ENCODE results near the gene PDZRN3. TPM values are rescaled to one million over a fixed set of nuclear protein-coding genes. Genes with fewer than 3 reads are reported as not detected.

Gene PDZRN3
- total RNA-seq, 1 experiment from 2014 or later: 0.17 TPM

DNA sequence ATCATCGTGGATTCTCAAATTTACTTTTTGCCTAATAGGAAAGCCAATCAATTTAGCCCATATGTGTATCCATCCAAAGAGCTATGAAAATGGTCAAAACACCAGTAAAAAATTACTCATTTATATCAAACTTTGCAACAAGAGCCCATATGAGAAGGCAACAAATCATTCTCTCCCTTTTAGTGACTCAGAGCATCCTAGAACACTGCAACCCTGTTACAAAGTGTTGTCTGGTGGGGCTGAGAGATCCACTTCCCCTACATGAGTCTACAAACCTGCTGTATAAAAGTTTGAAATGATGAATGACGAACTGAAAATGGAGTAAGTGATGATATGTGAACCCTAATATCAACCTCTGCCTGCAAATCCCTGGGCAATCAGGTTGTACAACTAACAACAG lies 23.3 kb downstream of the PDZRN3 start:
- no peak overlapping the region for H3K9ac ChIP-seq (ENCODE audit: low read length)
- DNase-seq (ENCODE audit: low read depth, low spot score): no peak
- no peaks in the 10 kb centered on the region for H3K4me1 ChIP-seq (ENCODE audit: control insufficient read depth in 1 of 2, insufficient read depth in 2 of 2, low read length in 2 of 2)
- H3K9me3 ChIP-seq (ENCODE audit: control insufficient read depth in 1 of 2, insufficient read depth in 1 of 2, low read depth in 1 of 2, low read length in 2 of 2): no peaks in the 10 kb centered on the region; a peak in 1 of 4 replicates
- BruUV-seq (replicated peaks): no TSS peak
- no peak overlapping the region for H3K27ac ChIP-seq (ENCODE audit: low read depth, low read length)
- no peaks in the 10 kb centered on the region for H3K36me3 ChIP-seq (ENCODE audit: control insufficient read depth in 1 of 2, insufficient read depth in 2 of 2, low read length in 2 of 2)
- POLR2A ChIA-PET: no interaction called here
- no peak for ATAC-seq
- no peaks in the 10 kb centered on the region for H3K27me3 ChIP-seq (ENCODE audit: insufficient read depth, low read length)
- H4K20me1 ChIP-seq (ENCODE audit: insufficient read depth): no peaks in the 10 kb centered on the region
- TF ChIP-seq, protein P1, sequence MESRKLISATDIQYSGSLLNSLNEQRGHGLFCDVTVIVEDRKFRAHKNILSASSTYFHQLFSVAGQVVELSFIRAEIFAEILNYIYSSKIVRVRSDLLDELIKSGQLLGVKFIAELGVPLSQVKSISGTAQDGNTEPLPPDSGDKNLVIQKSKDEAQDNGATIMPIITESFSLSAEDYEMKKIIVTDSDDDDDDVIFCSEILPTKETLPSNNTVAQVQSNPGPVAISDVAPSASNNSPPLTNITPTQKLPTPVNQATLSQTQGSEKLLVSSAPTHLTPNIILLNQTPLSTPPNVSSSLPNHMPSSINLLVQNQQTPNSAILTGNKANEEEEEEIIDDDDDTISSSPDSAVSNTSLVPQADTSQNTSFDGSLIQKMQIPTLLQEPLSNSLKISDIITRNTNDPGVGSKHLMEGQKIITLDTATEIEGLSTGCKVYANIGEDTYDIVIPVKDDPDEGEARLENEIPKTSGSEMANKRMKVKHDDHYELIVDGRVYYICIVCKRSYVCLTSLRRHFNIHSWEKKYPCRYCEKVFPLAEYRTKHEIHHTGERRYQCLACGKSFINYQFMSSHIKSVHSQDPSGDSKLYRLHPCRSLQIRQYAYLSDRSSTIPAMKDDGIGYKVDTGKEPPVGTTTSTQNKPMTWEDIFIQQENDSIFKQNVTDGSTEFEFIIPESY (IDR thresholded peaks at IDR 0.05; ENCODE audit: extremely low read depth, insufficient replicate concordance, low read length): no peak
- TF ChIP-seq SIN3A (IDR thresholded peaks at IDR 0.05; ENCODE audit: low read depth): no peak
- TF ChIP-seq, protein P2, sequence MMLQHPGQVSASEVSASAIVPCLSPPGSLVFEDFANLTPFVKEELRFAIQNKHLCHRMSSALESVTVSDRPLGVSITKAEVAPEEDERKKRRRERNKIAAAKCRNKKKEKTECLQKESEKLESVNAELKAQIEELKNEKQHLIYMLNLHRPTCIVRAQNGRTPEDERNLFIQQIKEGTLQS (IDR thresholded peaks at IDR 0.05): no peak
- no peak for TF ChIP-seq SRF (IDR thresholded peaks at IDR 0.05; ENCODE audit: low read depth)
- TF ChIP-seq EZH2 (IDR thresholded peaks at IDR 0.05): no peak
- no peak for TF ChIP-seq TCF7L2 (IDR thresholded peaks at IDR 0.05; ENCODE audit: borderline replicate concordance, extremely low read depth, insufficient read depth, insufficient read length)
- TF ChIP-seq CEBPB (IDR thresholded peaks at IDR 0.05; ENCODE audit: low read depth): no peak
- TF ChIP-seq, protein P3, sequence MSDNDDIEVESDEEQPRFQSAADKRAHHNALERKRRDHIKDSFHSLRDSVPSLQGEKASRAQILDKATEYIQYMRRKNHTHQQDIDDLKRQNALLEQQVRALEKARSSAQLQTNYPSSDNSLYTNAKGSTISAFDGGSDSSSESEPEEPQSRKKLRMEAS (IDR thresholded peaks at IDR 0.05): no peak
- no peak for TF ChIP-seq YY1 (IDR thresholded peaks at IDR 0.05; ENCODE audit: extremely low read depth, insufficient replicate concordance, low read depth, low read length)
- H3K9me2 ChIP-seq (ENCODE audit: insufficient read depth): no peaks in the 10 kb centered on the region
- H2AFZ ChIP-seq (ENCODE audit: low read depth, low read length, poor library complexity, severe bottlenecking): no peak overlapping the region
- RAD21 ChIA-PET (ENCODE audit: low non-redundant PET in 1 of 2, low total read pairs in 2 of 2, uncharacterized antibody in 2 of 2, unreplicated experiment in 2 of 2): no interaction called here
- CTCF ChIA-PET: no interaction called here
- no peaks in the 10 kb centered on the region for H3K79me2 ChIP-seq (ENCODE audit: insufficient read depth, low read length)
- intact Hi-C loops (cut with micrococcal nuclease): no loop called here
- no peak overlapping the region for H3K4me3 ChIP-seq (replicated peaks in 1 of 2; ENCODE audit: low read depth in 1 of 2, low read length in 2 of 2)
- H3K4me2 ChIP-seq (ENCODE audit: low read length): no peak overlapping the region

Measured in HCT116 (cell line).